Fibroblast of mammary gland (primary cell): Measurements from ENCODE around the gene RAC2.
"Not testable (repeated sequence)": the region's sequence is repeated elsewhere in the genome, so short reads cannot be mapped to it uniquely, and the experiment has no call there.

Experiments
- DNase-seq: peaks from one replicate; pipeline ENCODE4 v3.0.0-alpha.2; 2010; ENCODE audit warnings: low read depth
- H3K4me3 ChIP-seq: 2 replicates; pipeline ENCODE4 v1.5.1; 2011; ENCODE audit warnings: low read depth, mild to moderate bottlenecking, low read length, moderate library complexity; ENCODE audit not compliant: control insufficient read depth
- CTCF ChIP-seq: conservative IDR thresholded peaks from 2 replicates; pipeline ENCODE4 v1.5.1; 2011; ENCODE audit warnings: low read depth, low read length, inconsistent platforms; ENCODE audit not compliant: control insufficient read depth, insufficient read depth

RAC2 gene

GRCh38 chr22:37204045-37204655, 39.9 kb downstream of the RAC2 start:
- DNase-seq, result no peak
- TF ChIP-seq CTCF, result no peak
- no peak overlapping the region for H3K4me3 ChIP-seq

- DNase-seq, result no peak
- no peak for TF ChIP-seq CTCF
- no peak overlapping the region for H3K4me3 ChIP-seq
These were observed 40.6 kb downstream of the RAC2 start for GRCh38 chr22:37203354-37204044.

DNA sequence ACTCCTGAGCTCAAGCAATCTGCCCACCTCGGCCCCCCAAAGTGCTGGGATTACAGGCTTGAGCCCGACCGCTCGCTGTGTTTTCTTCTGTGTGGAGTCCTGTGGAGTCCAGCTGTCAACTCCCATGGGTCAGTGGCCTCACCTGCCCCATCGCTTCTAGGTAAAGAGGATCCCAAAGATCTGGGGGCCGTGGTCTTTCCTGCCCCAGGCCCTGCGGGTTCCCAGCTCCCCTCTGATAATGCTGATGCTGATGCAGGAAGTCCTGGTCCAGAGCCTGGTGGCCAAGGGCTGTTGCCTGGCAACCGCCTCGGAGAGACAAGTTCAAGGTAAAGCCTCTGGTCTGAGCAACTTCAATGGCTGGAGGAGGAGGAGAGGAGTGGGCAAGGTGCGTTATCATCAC, 41.4 kb downstream of the RAC2 start:
- no peak overlapping the region for H3K4me3 ChIP-seq
- no peak for TF ChIP-seq CTCF
- DNase-seq, result no peak

- no peak for TF ChIP-seq CTCF
- no peak overlapping the region for H3K4me3 ChIP-seq
- no peak for DNase-seq
These were observed 42.0 kb downstream of the RAC2 start for GRCh38 chr22:37202001-37202555.

DNA sequence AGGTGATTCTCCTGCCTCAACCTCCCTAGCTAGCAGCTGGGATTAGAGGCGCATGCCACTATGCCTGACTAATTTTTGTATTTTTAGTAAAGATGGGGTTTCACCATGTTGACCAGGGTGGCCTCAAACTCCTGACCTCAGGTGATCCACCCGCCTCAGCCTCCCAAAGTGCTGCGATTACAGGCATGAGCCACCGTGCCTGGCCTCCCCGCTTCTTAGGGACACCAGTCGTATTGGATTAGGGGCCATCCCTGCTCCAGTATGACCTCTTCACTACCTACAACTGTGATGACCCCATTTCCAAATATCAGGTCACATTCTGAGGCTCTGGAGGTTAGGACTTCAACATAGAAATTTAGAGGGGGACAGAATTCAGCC, 42.6 kb downstream of the RAC2 start:
- DNase-seq, H3K4me3 ChIP-seq: not testable (repeated sequence)

DNA sequence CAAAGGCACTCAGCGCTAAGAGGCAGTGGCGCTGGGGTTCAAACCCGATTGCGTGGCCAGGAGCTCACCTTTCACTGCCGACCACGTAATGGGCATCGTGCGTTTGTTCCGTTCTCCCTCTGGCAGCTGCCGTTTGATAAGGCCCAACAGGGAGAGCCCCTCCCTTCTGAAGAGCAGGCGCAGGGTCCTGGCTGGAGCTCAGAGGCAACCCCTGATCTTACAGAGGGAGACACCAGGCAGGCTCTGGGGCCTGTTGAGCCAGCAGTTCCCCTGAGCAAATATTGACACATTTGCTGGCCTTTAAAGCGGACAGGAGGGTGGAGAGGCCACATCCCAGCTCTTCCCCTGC, 44.3 kb downstream of the RAC2 start:
- H3K4me3 ChIP-seq, result peak overlapping the region; percentile 31
- DNase-seq, result no peak
- TF ChIP-seq CTCF, result no peak

DNA sequence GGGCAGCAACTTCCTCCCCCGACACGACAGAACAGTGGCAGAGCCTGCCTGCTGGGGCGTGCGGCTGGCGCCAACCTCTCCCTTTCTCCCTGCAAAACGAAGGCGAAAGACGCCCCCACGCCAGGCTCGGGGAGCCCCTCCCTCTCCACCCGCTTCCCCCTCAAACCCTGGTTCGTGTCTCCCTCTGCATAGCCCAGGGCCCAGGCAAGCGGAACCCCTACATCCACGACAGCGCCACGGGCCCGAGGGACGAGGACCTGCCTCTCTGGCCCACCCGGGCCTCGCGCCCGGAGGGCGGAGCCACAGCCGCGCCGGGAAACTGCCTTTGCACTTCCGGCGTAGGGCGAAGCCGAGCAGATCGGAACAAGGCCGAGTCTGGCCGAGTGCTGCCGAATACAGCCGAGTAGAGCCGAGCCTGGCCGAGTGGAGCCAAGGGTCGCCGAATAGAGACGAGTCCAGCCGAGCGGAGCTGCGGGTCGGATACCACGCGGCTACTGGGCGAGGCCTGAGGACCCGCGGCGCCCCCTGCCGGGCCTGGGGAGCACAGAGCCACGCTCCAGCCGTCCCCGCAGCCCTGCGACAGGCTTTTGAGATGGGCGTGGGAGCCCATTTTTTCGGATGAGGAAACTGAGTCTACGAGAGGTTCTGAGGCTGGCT, 44.8 kb downstream of the RAC2 start:
- peak overlapping the region; percentile 68 for H3K4me3 ChIP-seq
- peak; percentile 96 for DNase-seq
- TF ChIP-seq CTCF, result peak; percentile 63
